Colonic mucosa (tissue), 4 donors: ENCODE measurements around the gene ADAMTS7. TPM values are rescaled to one million over a fixed set of nuclear protein-coding genes. Genes with fewer than 3 reads are reported as not detected.
"Not testable (repeated sequence)": the region's sequence is repeated elsewhere in the genome, so short reads cannot be mapped to it uniquely, and the experiment has no call there.

Experiments used
- DNase-seq: peaks from one replicate; pipeline ENCODE4 v3.0.0-alpha.2; 2020
- H3K27ac ChIP-seq: fragments of 200-600 bp; one replicate; pipeline ENCODE4 v1.8.0; 2021
- H3K27me3 ChIP-seq: fragments of 200-600 bp; one replicate; pipeline ENCODE4 v1.8.0; 2021
- H3K36me3 ChIP-seq: fragments of 200-600 bp; one replicate; pipeline ENCODE4 v1.8.0; 2021
- H3K4me1 ChIP-seq: fragments of 200-600 bp; one replicate; pipeline ENCODE4 v1.8.0; 2021; ENCODE audit warnings: mild to moderate bottlenecking
- H3K4me3 ChIP-seq: fragments of 200-600 bp; one replicate; pipeline ENCODE4 v1.8.0; 2021
- H3K9ac ChIP-seq, 2 donors: one replicate each; pipeline ENCODE4 v1.7.0; 2013; ENCODE audit warnings: control low read depth in 2 of 2, low read depth in 2 of 2, low read length in 2 of 2
- H3K9me3 ChIP-seq: fragments of 200-600 bp; one replicate; pipeline ENCODE4 v1.8.0; 2021
- intact Hi-C: fragments of 100-400 bp; cut with DNase I; formaldehyde crosslinking; loops from one replicate; pipeline ENCODE4 v1.14.1; 2022
- total RNA-seq, 2 donors: library from RNA; stranded (reverse); fragmentation: NEBNext Ultra II Directional in 1 of 2; extraction: Animal tissue kit (Norgen Biotek cat#: 25700) in 1 of 2; gene quantifications; one replicate each; pipeline ENCODE4 v1.2.1, GENCODE V29; 2021
- TF ChIP-seq, protein P1 (sequence below): fragments of 200-600 bp; IDR thresholded peaks from one replicate; pipeline ENCODE4 v1.8.0; 2022; ENCODE audit warnings: antibody characterized with exemption, mild to moderate bottlenecking
- donor health status: healthy.
- donor health status: DM: no; HTN: no; CAD: no.
- donor health status: DM: no; HTN: no; CAD: no.

Gene ADAMTS7
- total RNA-seq, 2 donors from 2014 or later, result 1.6 to 1.8 TPM

DNA sequence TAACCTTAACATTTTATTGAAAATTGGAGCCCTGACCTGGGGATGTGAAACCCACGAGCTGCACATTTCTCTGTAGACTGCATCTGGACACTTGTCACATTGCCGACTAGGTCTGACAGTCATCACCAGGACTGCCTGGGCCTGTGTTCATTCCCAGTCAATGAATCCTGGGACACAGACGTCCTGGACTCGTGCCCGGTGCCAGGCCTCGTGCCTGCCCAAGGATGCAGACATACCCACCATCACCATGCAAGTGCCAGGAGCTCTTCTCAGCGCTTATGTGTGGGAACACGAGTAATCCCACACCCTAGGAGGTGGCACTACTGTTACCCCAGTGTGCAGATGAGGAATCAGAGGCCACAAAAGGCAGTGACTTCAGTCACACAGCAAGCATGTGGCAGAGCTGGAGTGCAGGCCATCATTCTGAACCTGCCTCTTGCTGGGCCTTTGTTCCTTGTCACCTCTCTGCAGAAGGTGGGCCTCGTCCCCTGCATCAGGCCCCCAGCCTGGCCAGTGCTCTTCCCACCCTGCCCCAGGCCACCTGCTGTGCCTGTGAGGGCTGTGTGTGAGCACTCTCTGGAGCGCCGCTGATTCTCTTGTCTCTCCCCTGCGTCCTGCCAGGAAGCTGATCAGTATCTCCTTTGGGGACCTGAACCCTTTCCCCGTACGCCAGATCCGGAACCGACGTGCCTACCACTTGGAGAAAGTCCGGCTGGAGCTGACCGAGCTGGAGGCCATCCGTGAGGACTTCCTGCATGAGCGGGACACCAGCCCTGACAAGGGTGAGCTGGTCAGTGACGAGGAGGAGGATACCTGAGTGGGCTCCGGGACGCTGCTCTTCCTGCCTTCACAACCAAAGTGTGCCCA lies 58.5 kb downstream of the ADAMTS7 start:
- Histone ChIP-seq H3K36me3 (no peaks in the 10 kb centered on the region), H3K4me1 (no peaks in the 10 kb centered on the region), H3K9ac (no peak overlapping the region), H3K9me3 (no peaks in the 10 kb centered on the region), H3K4me3 (no peak overlapping the region), H3K27ac (no peak overlapping the region), H3K27me3 (no peaks in the 10 kb centered on the region)
- TF ChIP-seq, protein P1, sequence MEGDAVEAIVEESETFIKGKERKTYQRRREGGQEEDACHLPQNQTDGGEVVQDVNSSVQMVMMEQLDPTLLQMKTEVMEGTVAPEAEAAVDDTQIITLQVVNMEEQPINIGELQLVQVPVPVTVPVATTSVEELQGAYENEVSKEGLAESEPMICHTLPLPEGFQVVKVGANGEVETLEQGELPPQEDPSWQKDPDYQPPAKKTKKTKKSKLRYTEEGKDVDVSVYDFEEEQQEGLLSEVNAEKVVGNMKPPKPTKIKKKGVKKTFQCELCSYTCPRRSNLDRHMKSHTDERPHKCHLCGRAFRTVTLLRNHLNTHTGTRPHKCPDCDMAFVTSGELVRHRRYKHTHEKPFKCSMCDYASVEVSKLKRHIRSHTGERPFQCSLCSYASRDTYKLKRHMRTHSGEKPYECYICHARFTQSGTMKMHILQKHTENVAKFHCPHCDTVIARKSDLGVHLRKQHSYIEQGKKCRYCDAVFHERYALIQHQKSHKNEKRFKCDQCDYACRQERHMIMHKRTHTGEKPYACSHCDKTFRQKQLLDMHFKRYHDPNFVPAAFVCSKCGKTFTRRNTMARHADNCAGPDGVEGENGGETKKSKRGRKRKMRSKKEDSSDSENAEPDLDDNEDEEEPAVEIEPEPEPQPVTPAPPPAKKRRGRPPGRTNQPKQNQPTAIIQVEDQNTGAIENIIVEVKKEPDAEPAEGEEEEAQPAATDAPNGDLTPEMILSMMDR, result no peak
- DNase-seq, result no peak
- intact Hi-C loops, result loop anchor here (5.0 kb wide), 1 partner anchor 135 kb away; no protein-coding TSS in a partner anchor

DNA sequence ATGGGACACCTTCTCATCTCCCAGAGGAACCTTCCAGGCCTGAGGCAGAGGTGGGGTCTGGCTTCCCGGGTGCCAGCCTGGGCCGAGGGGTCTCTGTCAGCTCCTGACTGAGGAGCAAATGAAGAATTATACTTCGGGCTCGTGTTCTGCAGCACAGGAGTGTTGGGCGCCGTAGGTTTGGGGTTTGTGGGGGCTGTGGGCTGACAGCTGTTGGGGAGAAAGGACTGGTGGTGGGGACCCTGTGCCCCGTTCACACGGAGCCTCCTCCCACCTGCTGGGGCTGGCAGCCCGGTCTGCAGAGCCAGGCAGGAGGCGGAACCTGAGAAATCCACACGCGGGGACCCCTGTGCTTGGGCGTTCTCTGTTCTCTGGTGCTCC lies 59.7 kb downstream of the ADAMTS7 start:
- Histone ChIP-seq H3K4me1 (no peaks in the 10 kb centered on the region), H3K4me3 (no peak overlapping the region), H3K27me3 (no peaks in the 10 kb centered on the region), H3K9me3 (no peaks in the 10 kb centered on the region), H3K36me3 (no peaks in the 10 kb centered on the region), H3K9ac (no peak overlapping the region), H3K27ac (no peak overlapping the region)
- intact Hi-C loops, result loop anchor here (5.0 kb wide), 1 partner anchor 134 kb away; no protein-coding TSS in a partner anchor
- no peak for DNase-seq
- TF ChIP-seq, protein P1, result no peak

DNA sequence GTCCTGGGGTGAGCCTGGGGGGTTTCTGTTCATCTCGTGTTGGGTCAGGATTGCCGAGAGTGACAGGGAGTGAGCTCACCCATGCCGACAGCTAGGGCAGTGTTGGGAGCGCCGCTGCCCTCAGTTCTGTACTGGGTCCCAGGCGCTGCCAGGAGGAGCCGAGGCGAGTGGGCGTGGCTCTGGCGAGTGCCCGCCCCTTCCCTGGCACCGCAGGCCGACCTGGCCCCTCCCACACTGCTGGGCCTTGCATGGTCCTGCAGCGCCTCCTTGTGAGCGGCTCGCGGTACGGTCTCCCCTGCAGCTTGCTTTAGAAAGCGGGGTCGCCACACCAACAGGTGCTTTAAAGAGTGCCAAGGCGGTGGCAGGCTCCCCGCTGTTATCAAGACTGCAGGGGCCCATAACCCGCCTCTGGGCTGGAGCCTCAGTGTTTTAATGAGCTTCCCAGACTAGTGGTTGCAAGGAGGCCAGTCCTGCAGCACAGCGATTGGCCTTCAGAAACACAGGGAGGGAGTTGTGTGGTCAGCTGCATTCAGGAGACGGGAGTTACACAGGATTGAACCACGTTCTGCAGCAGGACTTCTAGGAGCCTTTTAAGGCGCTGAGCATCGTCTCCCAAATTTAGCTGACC lies 60.2 kb downstream of the ADAMTS7 start:
- H3K27ac ChIP-seq, H3K4me3 ChIP-seq, H3K4me1 ChIP-seq, H3K9me3 ChIP-seq, H3K36me3 ChIP-seq, H3K27me3 ChIP-seq, H3K9ac ChIP-seq: not testable (repeated sequence)
- TF ChIP-seq, protein P1, result peak; percentile 52
- intact Hi-C loops, result loop anchor here (5.0 kb wide), 1 partner anchor 134 kb away; no protein-coding TSS in a partner anchor
- DNase-seq, result peak; percentile 92

DNA sequence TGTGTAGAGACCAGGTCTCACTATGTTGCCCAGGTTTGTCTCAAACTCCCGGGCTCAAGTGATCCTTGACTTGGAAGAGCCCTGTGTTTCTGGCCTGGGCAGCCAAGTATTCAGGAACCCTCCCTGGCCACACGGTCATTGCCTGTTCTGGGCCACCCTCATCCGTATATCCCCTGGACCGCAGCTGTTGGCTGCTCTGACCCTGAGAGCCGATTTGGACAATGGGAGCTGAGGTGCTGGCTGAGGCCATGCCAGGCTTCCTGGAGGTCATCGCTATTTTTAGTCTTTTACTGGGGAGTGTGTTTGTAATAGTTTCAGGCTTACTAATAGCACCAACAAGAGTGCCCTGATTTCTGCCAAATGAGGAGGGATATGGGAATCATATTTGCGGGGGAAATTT lies 60.7 kb downstream of the ADAMTS7 start:
- Histone ChIP-seq H3K27me3 (no peaks in the 10 kb centered on the region), H3K27ac (no peak overlapping the region), H3K36me3 (no peaks in the 10 kb centered on the region), H3K4me3 (no peak overlapping the region), H3K4me1 (no peaks in the 10 kb centered on the region), H3K9me3 (no peaks in the 10 kb centered on the region), H3K9ac (no peak overlapping the region)
- peak; percentile 11 for DNase-seq
- TF ChIP-seq, protein P1, result no peak
- intact Hi-C loops, result loop anchor here (5.0 kb wide), 1 partner anchor 133 kb away; no protein-coding TSS in a partner anchor

DNA sequence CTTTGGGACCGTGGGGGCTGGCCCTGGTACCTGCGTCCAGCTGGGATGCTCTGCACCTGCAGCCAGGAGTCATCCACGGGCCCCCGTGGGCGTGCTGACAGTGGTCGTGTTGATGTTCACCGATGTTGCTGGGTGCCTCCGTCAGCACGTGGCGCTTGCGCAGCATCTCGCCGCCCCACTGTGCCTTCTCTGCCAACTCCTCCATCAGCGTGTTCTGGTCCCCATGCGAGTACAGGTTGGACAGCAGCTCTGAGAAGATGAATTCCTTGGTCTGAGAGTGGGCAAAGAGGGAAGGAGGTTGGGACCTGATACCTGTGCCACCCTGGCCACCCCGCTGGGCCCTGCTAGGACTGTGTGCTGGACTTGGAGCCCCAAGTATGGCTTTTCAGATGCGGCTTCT lies 61.4 kb downstream of the ADAMTS7 start:
- DNase-seq, result peak; percentile 13
- TF ChIP-seq, protein P1, result no peak
- intact Hi-C loops, result loop anchor here (5.0 kb wide), 1 partner anchor 133 kb away; no protein-coding TSS in a partner anchor
- Histone ChIP-seq H3K4me3 (no peak overlapping the region), H3K9ac (no peak overlapping the region), H3K27ac (no peak overlapping the region), H3K9me3 (no peaks in the 10 kb centered on the region), H3K4me1 (no peaks in the 10 kb centered on the region), H3K27me3 (no peaks in the 10 kb centered on the region), H3K36me3 (no peaks in the 10 kb centered on the region)

DNA sequence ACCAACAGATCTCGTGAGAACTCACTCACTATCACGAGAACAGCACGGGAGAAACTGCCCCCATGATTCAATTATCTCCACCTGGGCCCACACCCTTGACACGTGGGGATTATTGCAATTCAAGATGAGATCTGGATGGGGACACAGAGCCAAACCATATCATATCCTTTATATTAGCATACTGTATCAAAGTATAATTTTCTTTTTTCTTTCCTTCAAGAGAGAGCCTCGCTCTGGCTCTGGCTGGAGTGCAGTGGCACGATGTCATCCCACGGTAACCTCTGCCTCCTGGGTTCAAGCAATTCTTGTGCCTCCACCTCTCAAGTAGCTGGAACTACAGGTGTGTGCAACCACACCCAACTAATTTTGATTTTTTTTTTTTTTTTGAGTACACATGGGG lies 63.4 kb downstream of the ADAMTS7 start:
- H3K9me3 ChIP-seq, H3K36me3 ChIP-seq, H3K27me3 ChIP-seq, H3K4me1 ChIP-seq, H3K27ac ChIP-seq, H3K4me3 ChIP-seq, intact Hi-C loops, H3K9ac ChIP-seq: not testable (repeated sequence)
- DNase-seq, result peak; percentile 10

DNA sequence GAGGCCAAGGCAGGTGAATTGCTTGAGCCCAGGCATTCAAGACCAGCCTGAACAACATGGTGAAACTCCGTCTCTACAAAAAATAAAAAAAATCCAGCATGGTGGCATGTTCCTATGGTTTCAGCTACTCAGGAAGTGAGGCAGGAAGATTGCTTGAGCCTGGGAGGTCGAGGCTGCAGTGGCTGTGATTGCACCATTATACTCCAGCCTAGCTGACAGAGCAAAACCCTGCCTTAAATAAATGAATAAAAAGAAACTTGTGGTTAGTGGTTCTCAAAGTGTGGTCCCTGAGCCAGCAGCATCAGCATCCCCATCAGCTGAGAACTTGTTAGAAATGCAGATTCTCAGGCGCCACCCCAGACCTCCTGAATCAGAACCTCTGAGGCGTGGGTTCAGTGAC lies 69.6 kb downstream of the ADAMTS7 start:
- H3K27ac ChIP-seq, H3K9me3 ChIP-seq, intact Hi-C loops, H3K4me3 ChIP-seq, H3K27me3 ChIP-seq, H3K36me3 ChIP-seq, H3K9ac ChIP-seq, H3K4me1 ChIP-seq, DNase-seq: not testable (repeated sequence)
